Astrocyte (in vitro differentiated cells and primary cell): Measurements from ENCODE around the gene AGPAT1.

Experiments
- CTCF ChIP-seq: IDR thresholded peaks from 2 replicates; pipeline ENCODE4 v1.5.1; 2011; ENCODE audit warnings: low read depth, mild to moderate bottlenecking, inconsistent platforms, low read length, moderate library complexity; ENCODE audit not compliant: insufficient read depth
- EZH2 ChIP-seq: IDR thresholded peaks from 2 replicates; pipeline ENCODE4 v1.6.1; 2012; ENCODE audit warnings: mild to moderate bottlenecking, low read length, inconsistent platforms; ENCODE audit not compliant: insufficient read depth

- TF ChIP-seq EZH2 (no peak), CTCF (no peak)
These were observed 13.8 kb upstream of the AGPAT1 start for GRCh38 chr6:32189742-32190053.
